ENCODE data around the gene SCAMP4.

DNA sequence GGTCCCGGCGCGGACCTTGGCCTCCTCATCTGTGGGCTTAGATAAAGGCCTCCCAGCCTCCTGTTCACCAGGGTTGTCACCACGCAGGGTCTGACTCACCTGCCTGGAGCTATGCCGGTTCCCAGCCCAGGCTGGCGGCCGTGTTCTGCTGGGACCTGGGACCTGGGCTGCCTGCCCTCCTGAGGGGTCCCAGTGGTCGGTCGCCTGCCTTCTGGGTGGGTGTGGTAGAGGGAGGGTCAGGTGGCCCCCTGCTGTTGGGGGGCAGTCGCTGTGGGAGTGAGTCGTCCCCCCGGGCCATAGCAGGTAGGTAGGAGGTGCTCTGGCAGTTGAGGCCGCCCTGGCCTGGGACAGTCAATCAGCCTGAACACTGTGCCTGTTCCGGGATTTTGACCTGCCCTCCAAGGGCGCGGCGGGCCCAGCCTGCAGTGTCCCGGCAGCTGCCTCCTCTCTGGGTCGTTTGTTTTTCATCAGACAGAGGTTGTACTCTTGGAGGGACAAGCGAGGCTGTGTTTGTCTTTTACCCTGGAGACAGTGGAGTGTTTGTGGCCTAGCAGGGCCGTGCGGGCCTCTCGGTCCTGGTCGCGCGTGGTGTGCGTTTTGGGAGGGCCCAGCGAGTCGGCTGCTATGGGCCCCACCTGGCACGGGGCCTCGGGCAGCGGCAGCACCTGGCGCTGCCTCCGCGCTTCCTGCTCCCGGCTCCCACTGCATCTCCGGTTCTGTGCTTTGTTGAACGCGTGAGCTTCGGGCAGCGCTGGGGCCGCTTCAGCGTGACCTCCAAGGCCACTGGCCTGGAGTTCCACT, 2.6 kb downstream of the SCAMP4 start:
- TF ChIP-seq, protein P1, sequence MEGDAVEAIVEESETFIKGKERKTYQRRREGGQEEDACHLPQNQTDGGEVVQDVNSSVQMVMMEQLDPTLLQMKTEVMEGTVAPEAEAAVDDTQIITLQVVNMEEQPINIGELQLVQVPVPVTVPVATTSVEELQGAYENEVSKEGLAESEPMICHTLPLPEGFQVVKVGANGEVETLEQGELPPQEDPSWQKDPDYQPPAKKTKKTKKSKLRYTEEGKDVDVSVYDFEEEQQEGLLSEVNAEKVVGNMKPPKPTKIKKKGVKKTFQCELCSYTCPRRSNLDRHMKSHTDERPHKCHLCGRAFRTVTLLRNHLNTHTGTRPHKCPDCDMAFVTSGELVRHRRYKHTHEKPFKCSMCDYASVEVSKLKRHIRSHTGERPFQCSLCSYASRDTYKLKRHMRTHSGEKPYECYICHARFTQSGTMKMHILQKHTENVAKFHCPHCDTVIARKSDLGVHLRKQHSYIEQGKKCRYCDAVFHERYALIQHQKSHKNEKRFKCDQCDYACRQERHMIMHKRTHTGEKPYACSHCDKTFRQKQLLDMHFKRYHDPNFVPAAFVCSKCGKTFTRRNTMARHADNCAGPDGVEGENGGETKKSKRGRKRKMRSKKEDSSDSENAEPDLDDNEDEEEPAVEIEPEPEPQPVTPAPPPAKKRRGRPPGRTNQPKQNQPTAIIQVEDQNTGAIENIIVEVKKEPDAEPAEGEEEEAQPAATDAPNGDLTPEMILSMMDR (IDR thresholded peaks at IDR 0.05), result no peak
- TF ChIP-seq EP300 (IDR thresholded peaks at IDR 0.05) (no peak), POLR2A (IDR thresholded peaks at IDR 0.05) (no peak), POLR2AphosphoS5 (IDR thresholded peaks at IDR 0.05) (no peak)
